B cell (primary cell): ENCODE measurements around the gene AP5S1. TPM values are rescaled to one million over a fixed set of nuclear protein-coding genes. Genes with fewer than 3 reads are reported as not detected.

ENCODE experiments used
- ATAC-seq: fragments of 200-7000 bp; cut with Tn5 transposase; one replicate; pipeline ENCODE4 v1.10.0; 2021; ENCODE audit warnings: low read depth, mild to moderate bottlenecking, moderate number of reproducible peaks, moderate library complexity
- CTCF ChIA-PET: fragments of 350-600 bp; sonication (Branson Sonifier 250); formaldehyde crosslinking; loops from one replicate; lab custom pipeline; 2021; ENCODE audit warnings: antibody characterized with exemption, inconsistent platforms; lab: Charles Lee
- POLR2A ChIA-PET: fragments of 350-600 bp; sonication (Branson Sonifier 250); formaldehyde crosslinking; loops from one replicate; lab custom pipeline; 2021; ENCODE audit warnings: antibody characterized with exemption; lab: Charles Lee
- DNase-seq: peaks from one replicate; pipeline ENCODE4 v3.0.0; 2013
- H2AFZ ChIP-seq: 2 replicates; pipeline ENCODE4 v1.6.1; 2012; ENCODE audit warnings: mild to moderate bottlenecking, low read depth, low read length; ENCODE audit not compliant: insufficient read depth, poor library complexity, severe bottlenecking
- H3K27ac ChIP-seq, 2 donors: 1 replicate in 1 of 2; 2 replicates in 1 of 2; pipeline ENCODE4 v1.5.1; 2012 to 2013; ENCODE audit warnings: low read length in 2 of 2, mild to moderate bottlenecking in 2 of 2, moderate library complexity in 1 of 2
- H3K27me3 ChIP-seq, 4 experiments: fragments of 200-600 bp in 1 of 4; sonication (generic) in 1 of 4; replicated peaks in 1 of 4; 1 replicate in 2 of 4; 2 replicates in 2 of 4; pipeline versions ENCODE4 v1.6.1 to v1.7.0; 2013 to 2016; ENCODE audit warnings: low read length in 3 of 4, mild to moderate bottlenecking in 2 of 4, mixed read lengths in 1 of 4, moderate library complexity in 1 of 4; ENCODE audit not compliant: insufficient read depth in 4 of 4, control insufficient read depth in 3 of 4; ENCODE audit errors: control extremely low read depth in 1 of 4
- H3K36me3 ChIP-seq, 2 experiments: replicated peaks in 1 of 2; 1 replicate in 1 of 2; 2 replicates in 1 of 2; pipeline versions ENCODE4 v1.6.1 to v1.7.1; 2013; ENCODE audit warnings: low read length in 1 of 2; ENCODE audit not compliant: insufficient read depth in 2 of 2, control insufficient read depth in 1 of 2; ENCODE audit errors: control extremely low read depth in 1 of 2, extremely low read depth in 1 of 2
- H3K4me1 ChIP-seq, 2 donors: fragments of 200-600 bp in 1 of 2; sonication (generic) in 1 of 2; 1 replicate in 1 of 2; 2 replicates in 1 of 2; pipeline versions ENCODE4 v1.5.1 to v1.6.1; 2013 to 2017; ENCODE audit warnings: low read length in 2 of 2; ENCODE audit not compliant: control insufficient read depth in 2 of 2, insufficient read depth in 2 of 2
- H3K4me2 ChIP-seq: replicated peaks from 2 replicates; pipeline ENCODE3; 2012; ENCODE audit warnings: mild to moderate bottlenecking, low read depth, low read length; ENCODE audit not compliant: poor library complexity, severe bottlenecking
- H3K4me3 ChIP-seq, 5 experiments: fragments of 200-600 bp in 1 of 5; sonication (generic) in 1 of 5; 1 replicate in 3 of 5; 2 replicates in 2 of 5; pipeline versions ENCODE4 v1.5.1 to v1.7.0; 2011 to 2016; ENCODE audit warnings: low read length in 4 of 5, mild to moderate bottlenecking in 4 of 5, low read depth in 2 of 5, control low read depth in 1 of 5, moderate library complexity in 1 of 5; ENCODE audit not compliant: insufficient read depth in 1 of 5; ENCODE audit errors: control extremely low read depth in 1 of 5, extremely low read depth in 1 of 5
- H3K79me2 ChIP-seq: fragments of 200-600 bp; sonication (generic); one replicate; pipeline ENCODE4 v1.6.0; 2016; ENCODE audit warnings: low read length; ENCODE audit not compliant: control insufficient read depth, insufficient read depth
- H3K9ac ChIP-seq: fragments of 200-600 bp; sonication (generic); 2 replicates; pipeline ENCODE4 v1.6.1; 2017; ENCODE audit warnings: mild to moderate bottlenecking, low read length, moderate library complexity
- H3K9me3 ChIP-seq, 3 donors: one replicate each; pipeline versions ENCODE4 v1.6.1 to v1.7.1; 2013; ENCODE audit warnings: low read length in 2 of 3; ENCODE audit not compliant: control insufficient read depth in 2 of 3, insufficient read depth in 1 of 3; ENCODE audit errors: control extremely low read depth in 1 of 3
- H4K20me1 ChIP-seq: 2 replicates; pipeline ENCODE4 v1.6.0; 2012; ENCODE audit warnings: mild to moderate bottlenecking, low read length; ENCODE audit not compliant: insufficient read depth, control insufficient read depth, poor library complexity, severe bottlenecking
- H3K27ac Mint-ChIP-seq: one replicate; pipeline ENCODE4 v1.8.0; 2021; ENCODE audit warnings: mixed read lengths
- H3K27me3 Mint-ChIP-seq: one replicate; pipeline ENCODE4 v1.8.0; 2021; ENCODE audit warnings: mixed read lengths
- H3K4me1 Mint-ChIP-seq: one replicate; pipeline ENCODE4 v1.8.0; 2021; ENCODE audit warnings: mixed read lengths
- H3K4me3 Mint-ChIP-seq: one replicate; pipeline ENCODE4 v1.8.0; 2021; ENCODE audit warnings: mixed read lengths
- H3K9me3 Mint-ChIP-seq: one replicate; pipeline ENCODE4 v1.8.0; 2022; ENCODE audit warnings: mixed read lengths; ENCODE audit not compliant: insufficient read depth
- CTCF ChIP-seq: fragments of 200-600 bp; IDR thresholded peaks from one replicate; pipeline ENCODE4 v1.8.0; 2022; ENCODE audit warnings: antibody characterized with exemption, mild to moderate bottlenecking
- EZH2 ChIP-seq: IDR thresholded peaks from 2 replicates; pipeline ENCODE4 v1.6.1; 2012; ENCODE audit warnings: borderline replicate concordance, low read depth, mild to moderate bottlenecking, moderate library complexity, low read length; ENCODE audit not compliant: insufficient read depth, poor library complexity, severe bottlenecking
- whole genome bisulfite sequencing: methylation state at CpG from one replicate; pipeline ENCODE4 v1.1.5; 2013; ENCODE audit warnings: missing lambda C conversion rate; ENCODE audit not compliant: insufficient coverage; 5-methylcytosine and 5-hydroxymethylcytosine counted together
- intact Hi-C: fragments of 100-400 bp; cut with micrococcal nuclease; formaldehyde crosslinking; loops from one replicate; pipeline ENCODE4 v1.10.0; 2022
- polyA plus RNA-seq: library from polyadenylated mRNA; depleted of rRNA; stranded (reverse); fragments of >200 nt; gene quantifications from 2 replicates; pipeline ENCODE4 v1.2.3, GENCODE V29; 2012
- total RNA-seq, 2 donors: library from RNA; stranded (reverse); fragments of 120-200 nt in 1 of 2; gene quantifications; 1 replicate in 1 of 2; 2 replicates in 1 of 2; pipeline versions ENCODE4 v1.2.3 to v1.2.4, GENCODE V29; 2013 to 2022

The AP5S1 gene
- total and polyA plus RNA-seq, 2 donors (not counting 1 experiment from before 2014, with no cell fraction given) = 9.2 to 12.6 TPM

DNA sequence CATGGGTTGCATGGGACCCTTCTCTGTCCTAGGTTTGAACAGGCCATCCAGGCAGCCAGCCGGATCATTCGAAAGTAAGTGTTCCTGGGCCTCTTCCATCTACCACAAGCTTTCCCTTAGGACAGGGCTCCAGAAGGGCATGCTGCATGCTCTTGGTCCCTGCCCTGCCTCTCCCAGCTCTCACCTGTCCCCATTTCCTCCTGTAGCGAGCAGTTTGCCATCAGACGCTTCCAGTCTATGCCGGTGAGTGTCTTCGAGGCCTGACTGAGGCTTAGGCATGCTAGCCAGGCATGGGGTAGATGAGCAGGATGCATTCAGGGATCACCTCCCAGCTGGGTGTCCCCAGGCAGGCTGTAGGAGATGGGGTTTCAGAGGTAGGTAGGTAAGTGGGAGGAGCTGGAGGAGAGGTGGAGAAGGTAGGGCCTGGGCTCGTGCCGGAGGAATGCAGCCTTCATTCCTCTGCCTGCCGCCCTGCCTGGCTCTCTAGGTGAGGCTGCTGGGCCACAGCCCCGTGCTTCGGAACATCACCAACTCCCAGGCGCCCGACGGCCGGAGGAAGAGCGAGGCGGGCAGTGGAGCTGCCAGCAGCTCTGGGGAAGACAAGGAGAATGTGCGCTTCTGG lies 20.0 kb upstream of the AP5S1 start:
- H3K27me3 ChIP-seq = no peaks in the 10 kb centered on the region
- H3K4me3 ChIP-seq = peak overlapping the region in 2 of 5 experiments; percentile 20 to 50
- peaks cover 69% of the 10 kb centered on the region for H3K4me1 Mint-ChIP-seq
- POLR2A ChIA-PET = interaction anchor here (0.5 to 1.8 kb wide), 4 partner anchors 11 to 45 kb away, joined by 3 to 14 read pairs (median 5); partner anchors contain the start of gene AP5S1
- H4K20me1 ChIP-seq = peaks cover 4% of the 10 kb centered on the region
- ATAC-seq (no peak), DNase-seq (no peak)
- CTCF ChIA-PET = interaction anchor here (1.0 to 2.7 kb wide), 6 partner anchors 9 to 54 kb away, joined by 3 to 15 read pairs (median 4); partner anchors contain the start of genes AP5S1 and CENPB
- peak overlapping the region; percentile 84 for H3K4me3 Mint-ChIP-seq
- peak overlapping the region; percentile 33 for H3K9ac ChIP-seq
- H3K9me3 ChIP-seq = no peaks in the 10 kb centered on the region
- no peaks in the 10 kb centered on the region for H3K9me3 Mint-ChIP-seq
- no peak overlapping the region for H2AFZ ChIP-seq
- H3K4me2 ChIP-seq = peak overlapping the region; percentile 99
- peaks cover 0 to 53% of the 10 kb centered on the region in 2 experiments for H3K36me3 ChIP-seq
- peak overlapping the region; percentile 94 for H3K27ac Mint-ChIP-seq
- H3K27me3 Mint-ChIP-seq = no peaks in the 10 kb centered on the region
- H3K4me1 ChIP-seq = peaks cover 51 to 72% of the 10 kb centered on the region in 2 donors
- TF ChIP-seq EZH2 (no peak), CTCF (no peak)
- intact Hi-C loops = no loop called here
- 100% methylated on average over 17 of the region's 18 CpGs for WGBS
- peaks cover 43% of the 10 kb centered on the region for H3K79me2 ChIP-seq
- peak overlapping the region; percentile 79 to 85 for H3K27ac ChIP-seq

GRCh38 chr20:3800878-3801260 lies 19.5 kb upstream of the AP5S1 start:
- no peak for ATAC-seq
- H3K4me3 ChIP-seq = no peak overlapping the region
- H3K79me2 ChIP-seq = peaks cover 43% of the 10 kb centered on the region
- H3K27me3 ChIP-seq = no peaks in the 10 kb centered on the region
- intact Hi-C loops = no loop called here
- peaks cover 4% of the 10 kb centered on the region for H4K20me1 ChIP-seq
- H3K4me3 Mint-ChIP-seq = no peak overlapping the region
- ChIA-PET POLR2A (interaction anchor here (0.5 to 1.4 kb wide), 3 partner anchors 10 to 45 kb away, joined by 3 to 6 read pairs (median 4); no protein-coding TSS in a partner anchor), CTCF (interaction anchor here (1.2 to 2.7 kb wide), 4 partner anchors 12 to 54 kb away, joined by 3 to 13 read pairs (median 4); partner anchors contain the start of genes AP5S1 and CENPB)
- no peak overlapping the region for H3K9ac ChIP-seq
- peak overlapping the region; percentile 79 to 85 for H3K27ac ChIP-seq
- H3K4me2 ChIP-seq = peak overlapping the region; percentile 99
- H3K4me1 ChIP-seq = peaks cover 49 to 67% of the 10 kb centered on the region in 2 donors
- peaks cover 0 to 58% of the 10 kb centered on the region in 2 experiments for H3K36me3 ChIP-seq
- no peaks in the 10 kb centered on the region for H3K9me3 ChIP-seq
- H3K27me3 Mint-ChIP-seq = no peaks in the 10 kb centered on the region
- TF ChIP-seq EZH2 (no peak), CTCF (no peak)
- WGBS = 95% methylated on average over 8 of the region's 8 CpGs
- H3K9me3 Mint-ChIP-seq = no peaks in the 10 kb centered on the region
- DNase-seq = no peak
- H2AFZ ChIP-seq = no peak overlapping the region
- H3K27ac Mint-ChIP-seq = peak overlapping the region; percentile 94
- peaks cover 67% of the 10 kb centered on the region for H3K4me1 Mint-ChIP-seq
